HepG2 (cell line): ENCODE measurements around the gene SHANK2. TPM values are rescaled to one million over a fixed set of nuclear protein-coding genes. Genes with fewer than 3 reads are reported as not detected.

Experiments
- ATAC-seq: fragments of 200-7000 bp; cut with Tn5 transposase; 3 replicates; pipeline ENCODE4 v1.9.1; 2020; ENCODE audit warnings: mild to moderate bottlenecking, moderate library complexity
- BruUV-seq: library from RNA; stranded (reverse); fragments of 400-500 nt; replicated peaks from 2 replicates; lab custom pipeline; 2021; lab: Mats Ljungman, UMichigan
- CTCF ChIA-PET: fragments of 300-600 bp; formaldehyde crosslinking; extraction: SDS; loops from one replicate; lab custom pipeline; 2021; ENCODE audit warnings: low total read pairs, inconsistent platforms, low intra/inter-chr PET ratio; lab: Yijun Ruan, JAX
- POLR2A ChIA-PET: fragments of 350-600 bp; sonication (Branson Sonifier 250); formaldehyde crosslinking; loops from one replicate; lab custom pipeline; 2020; ENCODE audit warnings: antibody characterized with exemption, inconsistent platforms; lab: Yijun Ruan, JAX
- DNase-seq: peaks from one replicate; pipeline ENCODE4 v3.0.0-alpha.2; 2015; ENCODE audit warnings: low spot score
- FAIRE-seq: peaks from 3 replicates; lab custom pipeline; 2011; peaks lifted over from hg19 to GRCh38; lab: Jason Lieb, UNC
- H2AFZ ChIP-seq: one replicate; pipeline ENCODE4 v1.6.1; 2011; ENCODE audit warnings: low read length, inconsistent platforms
- H3K27ac ChIP-seq: fragments of 300-600 bp; 3 replicates; pipeline ENCODE4 v1.8.0; 2011; ENCODE audit warnings: mixed run types, mild to moderate bottlenecking, mixed read lengths, low read length, inconsistent platforms; ENCODE audit not compliant: insufficient read depth; ENCODE audit errors: extremely low read length
- H3K27me3 ChIP-seq, 2 experiments: fragments of 200-600 bp in 1 of 2; 2 replicates in 1 of 2; 3 replicates in 1 of 2; pipeline versions ENCODE4 v1.6.0 to v1.8.0; 2011; ENCODE audit warnings: low read length in 2 of 2, mild to moderate bottlenecking in 2 of 2, moderate library complexity in 2 of 2, inconsistent platforms in 1 of 2; ENCODE audit not compliant: insufficient read depth in 2 of 2, control insufficient read depth in 1 of 2
- H3K36me3 ChIP-seq, 2 experiments: fragments of 200-600 bp in 1 of 2; replicated peaks in 1 of 2; 2 replicates in 1 of 2; 3 replicates in 1 of 2; pipeline versions ENCODE4 v1.5.1 to v1.8.0; 2011; ENCODE audit warnings: low read length in 2 of 2, inconsistent platforms in 1 of 2; ENCODE audit not compliant: insufficient read depth in 2 of 2, control insufficient read depth in 1 of 2
- H3K4me1 ChIP-seq: 2 replicates; pipeline ENCODE4 v1.5.1; 2012; ENCODE audit warnings: low read length, inconsistent platforms; ENCODE audit not compliant: insufficient read depth
- H3K4me2 ChIP-seq: 2 replicates; pipeline ENCODE4 v1.6.0; 2011; ENCODE audit warnings: low read depth, low read length, inconsistent platforms
- H3K4me3 ChIP-seq, 3 experiments: fragments of 200-600 bp in 1 of 3; sonication (generic), shearing (Covaris generic) in 1 of 3; replicated peaks in 1 of 3; 2 replicates each; pipeline ENCODE4 v1.5.1; 2011 to 2016; ENCODE audit warnings: low read length in 3 of 3, inconsistent platforms in 2 of 3, low read depth in 2 of 3, mild to moderate bottlenecking in 2 of 3, control low read depth in 1 of 3, mixed read lengths in 1 of 3; ENCODE audit not compliant: insufficient read depth in 1 of 3
- H3K79me2 ChIP-seq: one replicate; pipeline ENCODE4 v1.6.1; 2011; ENCODE audit warnings: low read length, inconsistent platforms; ENCODE audit not compliant: insufficient read depth
- H3K9ac ChIP-seq: 2 replicates; pipeline ENCODE4 v1.6.0; 2011; ENCODE audit warnings: mild to moderate bottlenecking, low read depth, low read length, inconsistent platforms; ENCODE audit not compliant: insufficient read depth
- H3K9me3 ChIP-seq: 2 replicates; pipeline ENCODE4 v1.5.1; 2012; ENCODE audit warnings: mild to moderate bottlenecking, low read length
- H4K20me1 ChIP-seq: 2 replicates; pipeline ENCODE4 v1.6.0; 2011; ENCODE audit warnings: inconsistent platforms, mild to moderate bottlenecking, low read length, moderate library complexity; ENCODE audit not compliant: insufficient read depth
- EED ChIP-seq: sonication (generic); formaldehyde crosslinking; IDR thresholded peaks from 2 replicates; pipeline ENCODE4 v1.5.0; 2020; ENCODE audit warnings: mild to moderate bottlenecking, missing genetic modification reagents
- GMEB2 ChIP-seq: IDR thresholded peaks from 2 replicates; pipeline ENCODE4 v1.6.1; 2016; ENCODE audit warnings: missing biosample characterization, missing genetic modification reagents, low read depth
- HNRNPH1 ChIP-seq: fragments of 200-400 bp; formaldehyde crosslinking; optimal IDR thresholded peaks from 2 replicates; pipeline ENCODE3; 2017; ENCODE audit warnings: mild to moderate bottlenecking, low read depth, low read length
- JUND ChIP-seq: sonication (generic); formaldehyde crosslinking; IDR thresholded peaks from 2 replicates; pipeline ENCODE4 v1.8.0; 2022; ENCODE audit warnings: mild to moderate bottlenecking, missing genetic modification reagents
- NFIB ChIP-seq: sonication (generic); formaldehyde crosslinking; IDR thresholded peaks from 2 replicates; pipeline ENCODE4 v1.9.0; 2021; ENCODE audit warnings: missing genetic modification reagents, mild to moderate bottlenecking, borderline replicate concordance
- SRSF1 ChIP-seq: fragments of 200-400 bp; formaldehyde crosslinking; optimal IDR thresholded peaks from 2 replicates; pipeline ENCODE3; 2017; ENCODE audit warnings: mild to moderate bottlenecking, low read depth, low read length, moderate library complexity
- ZNF280B ChIP-seq: sonication (generic); formaldehyde crosslinking; IDR thresholded peaks from 2 replicates; pipeline ENCODE4 v1.5.0; 2020; ENCODE audit warnings: missing genetic modification reagents, mild to moderate bottlenecking, borderline replicate concordance
- ZNF333 ChIP-seq: sonication (generic); formaldehyde crosslinking; IDR thresholded peaks from 2 replicates; pipeline ENCODE4 v1.4.0; 2020; ENCODE audit warnings: mild to moderate bottlenecking, missing genetic modification reagents, borderline replicate concordance
- ZNF441 ChIP-seq: sonication (generic); formaldehyde crosslinking; IDR thresholded peaks from 2 replicates; pipeline ENCODE4 v1.7.0; 2021; ENCODE audit warnings: missing genetic modification reagents, borderline replicate concordance
- ZNF577 ChIP-seq: sonication (generic); formaldehyde crosslinking; IDR thresholded peaks from 2 replicates; pipeline ENCODE4 v1.4.0; 2020; ENCODE audit warnings: mild to moderate bottlenecking, low read depth, missing genetic modification reagents, borderline replicate concordance
- WGBS: methylation state at CpG from one replicate; pipeline ENCODE4 v1.1.6; 2017; ENCODE audit warnings: low lambda C conversion rate; 5-methylcytosine and 5-hydroxymethylcytosine counted together
- in situ Hi-C: cut with HindIII; loops from 2 replicates; pipeline ENCODE4 v1.10.0; 2017; ENCODE audit warnings: low pct_unique_long_range_greater_than_20kb; ENCODE audit not compliant: extremely low pct_ligation_motif_present
- intact Hi-C: fragments of 100-400 bp; cut with micrococcal nuclease; formaldehyde crosslinking; loops from one replicate; pipeline ENCODE4 v1.10.0; 2022; ENCODE audit not compliant: unreplicated experiment
- polyA plus RNA-seq, 8 experiments: library from polyadenylated mRNA; depleted of rRNA in 3 of 8; stranded (reverse) in 7 of 8; unstranded in 1 of 8; fragments of >200 nt; fragmentation: Illumina TruSeq in 4 of 8; extraction: Trizol in 4 of 8; gene quantifications; 2 replicates each; pipeline versions ENCODE4 v1.2.1 to v1.2.3, GENCODE V29; 2011 to 2016; ENCODE audit warnings: low read depth in 4 of 8, missing spikeins in 1 of 8, mixed read lengths in 1 of 8; ENCODE audit not compliant: insufficient read depth in 1 of 8
- total RNA-seq, 5 experiments: library from RNA; depleted of rRNA; stranded (reverse); fragments of >200 nt; fragmentation: Illumina TruSeq; extraction: Trizol; gene quantifications; 2 replicates each; pipeline ENCODE4 v1.2.3, GENCODE V29; 2016; ENCODE audit warnings: low read depth in 1 of 5
- TF ChIP-seq, protein P1 (sequence below): sonication (generic); formaldehyde crosslinking; IDR thresholded peaks from 2 replicates; pipeline ENCODE4 v1.5.1; 2020; ENCODE audit warnings: mild to moderate bottlenecking, missing genetic modification reagents, borderline replicate concordance

Gene SHANK2
- total and polyA plus RNA-seq, 2 of the 13 experiments (the other 11 are each of a cell fraction or from before 2014, with no cell fraction given), result 10.2 to 13.0 TPM

GRCh38 chr11:71249301-71249700, 3.1 kb downstream of the SHANK2 start:
- 77% methylated on average over 5 of the region's 6 CpGs for WGBS
- Histone ChIP-seq H3K27ac (no peak overlapping the region), H3K4me2 (peak overlapping the region; percentile 79), H4K20me1 (peaks cover 19% of the 10 kb centered on the region), H3K79me2 (peaks cover 69% of the 10 kb centered on the region), H3K9ac (peak overlapping the region; percentile 98; the same call in 1 of the 2 replicates), H3K27me3 (no peaks in the 10 kb centered on the region; a peak in 1 of 5 replicates), H3K4me1 (peaks cover 66% of the 10 kb centered on the region), H3K9me3 (no peaks in the 10 kb centered on the region), H3K4me3 (peak overlapping the region; percentile 87 to 95 (median 90)), H2AFZ (no peak overlapping the region), H3K36me3 (peaks cover 5 to 24% of the 10 kb centered on the region in 2 experiments; a peak in 3 of 5 replicates)
- BruUV-seq, result TSS peak; percentile 28
- ATAC-seq, result no peak
- FAIRE-seq, result no peak
- TF ChIP-seq EED (no peak), ZNF441 (CRISPR knock-in tag) (no peak), GMEB2 (CRISPR knock-in tag) (no peak), HNRNPH1 (no peak), JUND (CRISPR knock-in tag) (no peak), SRSF1 (no peak), ZNF333 (CRISPR knock-in tag) (no peak), ZNF577 (CRISPR knock-in tag) (no peak), NFIB (CRISPR knock-in tag) (no peak), ZNF280B (CRISPR knock-in tag) (no peak)
- TF ChIP-seq, protein P1, sequence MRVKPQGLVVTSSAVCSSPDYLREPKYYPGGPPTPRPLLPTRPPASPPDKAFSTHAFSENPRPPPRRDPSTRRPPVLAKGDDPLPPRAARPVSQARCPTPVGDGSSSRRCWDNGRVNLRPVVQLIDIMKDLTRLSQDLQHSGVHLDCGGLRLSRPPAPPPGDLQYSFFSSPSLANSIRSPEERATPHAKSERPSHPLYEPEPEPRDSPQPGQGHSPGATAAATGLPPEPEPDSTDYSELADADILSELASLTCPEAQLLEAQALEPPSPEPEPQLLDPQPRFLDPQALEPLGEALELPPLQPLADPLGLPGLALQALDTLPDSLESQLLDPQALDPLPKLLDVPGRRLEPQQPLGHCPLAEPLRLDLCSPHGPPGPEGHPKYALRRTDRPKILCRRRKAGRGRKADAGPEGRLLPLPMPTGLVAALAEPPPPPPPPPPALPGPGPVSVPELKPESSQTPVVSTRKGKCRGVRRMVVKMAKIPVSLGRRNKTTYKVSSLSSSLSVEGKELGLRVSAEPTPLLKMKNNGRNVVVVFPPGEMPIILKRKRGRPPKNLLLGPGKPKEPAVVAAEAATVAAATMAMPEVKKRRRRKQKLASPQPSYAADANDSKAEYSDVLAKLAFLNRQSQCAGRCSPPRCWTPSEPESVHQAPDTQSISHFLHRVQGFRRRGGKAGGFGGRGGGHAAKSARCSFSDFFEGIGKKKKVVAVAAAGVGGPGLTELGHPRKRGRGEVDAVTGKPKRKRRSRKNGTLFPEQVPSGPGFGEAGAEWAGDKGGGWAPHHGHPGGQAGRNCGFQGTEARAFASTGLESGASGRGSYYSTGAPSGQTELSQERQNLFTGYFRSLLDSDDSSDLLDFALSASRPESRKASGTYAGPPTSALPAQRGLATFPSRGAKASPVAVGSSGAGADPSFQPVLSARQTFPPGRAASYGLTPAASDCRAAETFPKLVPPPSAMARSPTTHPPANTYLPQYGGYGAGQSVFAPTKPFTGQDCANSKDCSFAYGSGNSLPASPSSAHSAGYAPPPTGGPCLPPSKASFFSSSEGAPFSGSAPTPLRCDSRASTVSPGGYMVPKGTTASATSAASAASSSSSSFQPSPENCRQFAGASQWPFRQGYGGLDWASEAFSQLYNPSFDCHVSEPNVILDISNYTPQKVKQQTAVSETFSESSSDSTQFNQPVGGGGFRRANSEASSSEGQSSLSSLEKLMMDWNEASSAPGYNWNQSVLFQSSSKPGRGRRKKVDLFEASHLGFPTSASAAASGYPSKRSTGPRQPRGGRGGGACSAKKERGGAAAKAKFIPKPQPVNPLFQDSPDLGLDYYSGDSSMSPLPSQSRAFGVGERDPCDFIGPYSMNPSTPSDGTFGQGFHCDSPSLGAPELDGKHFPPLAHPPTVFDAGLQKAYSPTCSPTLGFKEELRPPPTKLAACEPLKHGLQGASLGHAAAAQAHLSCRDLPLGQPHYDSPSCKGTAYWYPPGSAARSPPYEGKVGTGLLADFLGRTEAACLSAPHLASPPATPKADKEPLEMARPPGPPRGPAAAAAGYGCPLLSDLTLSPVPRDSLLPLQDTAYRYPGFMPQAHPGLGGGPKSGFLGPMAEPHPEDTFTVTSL (CRISPR knock-in tag), result no peak
- in situ Hi-C loops (no loop called here), intact Hi-C loops (loop anchor here (10.0 kb wide), 1 partner anchor 94 kb away; no protein-coding TSS in a partner anchor)
- ChIA-PET POLR2A (interaction anchor here (1.0 kb wide), 1 partner anchor 26 kb away, joined by 3 read pairs; no protein-coding TSS in a partner anchor), CTCF (no interaction called here)
- no peak for DNase-seq
